ENCODE data around the gene BHLHE41.

- no peak for TF ChIP-seq EZH2 (IDR thresholded peaks at IDR 0.05; ENCODE audit: borderline replicate concordance, low read depth, low read length)
- no peak for TF ChIP-seq FOXK2 (conservative IDR thresholded peaks at IDR 0.05 in 1 of 2, IDR thresholded peaks at IDR 0.05 in 1 of 2; ENCODE audit: low read depth in 2 of 2)
- no peak for TF ChIP-seq ZBTB7A (IDR thresholded peaks at IDR 0.05; ENCODE audit: borderline replicate concordance, control insufficient read depth, low read depth, low read length)
- no peak for TF ChIP-seq SMC3 (conservative IDR thresholded peaks at IDR 0.05; ENCODE audit: insufficient read depth, low read depth, low read length)
- no peak for TF ChIP-seq ATF2 (CRISPR knock-in tag; IDR thresholded peaks at IDR 0.05)
- no peak for TF ChIP-seq ZSCAN32 (CRISPR knock-in tag; IDR thresholded peaks at IDR 0.05)
- no peak for TF ChIP-seq KLF13 (tag; IDR thresholded peaks at IDR 0.05; ENCODE audit: borderline replicate concordance, low read depth)
- no peak for TF ChIP-seq RFX5 (IDR thresholded peaks at IDR 0.05; ENCODE audit: low read depth, low read length)
- no peak for TF ChIP-seq ZNF274 (IDR thresholded peaks at IDR 0.05; ENCODE audit: borderline replicate concordance, low read depth, low read length)
- TF ChIP-seq DPF2 (IDR thresholded peaks at IDR 0.05) = no peak
- TF ChIP-seq HNRNPLL (IDR thresholded peaks at IDR 0.05; ENCODE audit: low read depth, low read length, poor library complexity, severe bottlenecking) = no peak
- no peak for TF ChIP-seq THRA (IDR thresholded peaks at IDR 0.05)
- TF ChIP-seq ZEB2 (IDR thresholded peaks at IDR 0.05) = no peak
- TF ChIP-seq, protein P1, sequence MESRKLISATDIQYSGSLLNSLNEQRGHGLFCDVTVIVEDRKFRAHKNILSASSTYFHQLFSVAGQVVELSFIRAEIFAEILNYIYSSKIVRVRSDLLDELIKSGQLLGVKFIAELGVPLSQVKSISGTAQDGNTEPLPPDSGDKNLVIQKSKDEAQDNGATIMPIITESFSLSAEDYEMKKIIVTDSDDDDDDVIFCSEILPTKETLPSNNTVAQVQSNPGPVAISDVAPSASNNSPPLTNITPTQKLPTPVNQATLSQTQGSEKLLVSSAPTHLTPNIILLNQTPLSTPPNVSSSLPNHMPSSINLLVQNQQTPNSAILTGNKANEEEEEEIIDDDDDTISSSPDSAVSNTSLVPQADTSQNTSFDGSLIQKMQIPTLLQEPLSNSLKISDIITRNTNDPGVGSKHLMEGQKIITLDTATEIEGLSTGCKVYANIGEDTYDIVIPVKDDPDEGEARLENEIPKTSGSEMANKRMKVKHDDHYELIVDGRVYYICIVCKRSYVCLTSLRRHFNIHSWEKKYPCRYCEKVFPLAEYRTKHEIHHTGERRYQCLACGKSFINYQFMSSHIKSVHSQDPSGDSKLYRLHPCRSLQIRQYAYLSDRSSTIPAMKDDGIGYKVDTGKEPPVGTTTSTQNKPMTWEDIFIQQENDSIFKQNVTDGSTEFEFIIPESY (CRISPR knock-in tag; IDR thresholded peaks at IDR 0.05) = no peak
These were observed 46.7 kb downstream of the BHLHE41 start for GRCh38 chr12:26077915-26078702.

Data from K562 (cell line).